Activated CD4-positive, CD25-positive, alpha-beta regulatory T cell treated with anti-CD3 and anti-CD28 coated beads, Interleukin-2, amount 50 U/mL, for 16 hours (primary cell): ENCODE measurements around the gene ARHGEF4.

ENCODE experiments used
- DNase-seq: peaks from one replicate; pipeline ENCODE4 v3.0.0-alpha.2; 2020; ENCODE audit warnings: low read depth, low spot score

ARHGEF4 gene

GRCh38 chr2:130834931-130835765 is 1.6 kb upstream of the ARHGEF4 start:
- no peak for DNase-seq

GRCh38 chr2:130835766-130836015 is 1.0 kb upstream of the ARHGEF4 start:
- DNase-seq: no peak

DNA sequence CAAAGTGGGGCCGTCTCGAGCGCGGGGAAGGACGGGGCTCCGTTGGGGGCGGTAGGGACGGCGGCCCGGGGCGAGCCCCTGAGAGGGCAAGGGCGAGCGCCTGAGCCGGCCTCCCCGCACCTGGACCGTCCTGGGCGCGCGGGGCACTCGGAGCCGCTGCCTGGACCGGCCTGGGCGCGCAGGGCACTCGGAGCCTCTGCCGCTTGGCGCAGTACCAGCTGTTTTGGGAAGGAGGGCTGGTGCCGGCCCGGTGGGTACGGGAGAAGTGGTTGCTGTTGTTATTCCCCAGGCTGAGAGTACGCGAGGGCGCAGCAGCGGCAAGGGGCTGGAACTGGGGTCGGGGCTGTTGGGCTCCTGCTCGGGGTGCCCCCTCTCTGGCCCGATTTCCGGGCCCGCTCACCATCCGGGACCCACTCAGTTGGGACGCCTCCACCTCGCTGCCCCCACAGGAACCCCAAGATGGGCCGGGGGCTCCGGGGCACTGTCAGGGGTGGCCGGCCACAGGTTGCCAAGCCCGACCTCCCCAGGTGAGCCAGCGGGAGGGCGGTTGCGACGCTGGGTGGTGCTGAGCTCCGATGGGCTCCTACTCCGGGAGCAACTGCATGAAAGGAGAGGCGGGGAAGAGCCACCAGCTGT is 579 bp downstream of the ARHGEF4 start:
- no peak for DNase-seq

GRCh38 chr2:130837811-130838565 is 1.3 kb downstream of the ARHGEF4 start:
- no peak for DNase-seq

- DNase-seq: no peak
Measured at GRCh38 chr2:130839011-130839780, 2.5 kb downstream of the ARHGEF4 start.

DNA sequence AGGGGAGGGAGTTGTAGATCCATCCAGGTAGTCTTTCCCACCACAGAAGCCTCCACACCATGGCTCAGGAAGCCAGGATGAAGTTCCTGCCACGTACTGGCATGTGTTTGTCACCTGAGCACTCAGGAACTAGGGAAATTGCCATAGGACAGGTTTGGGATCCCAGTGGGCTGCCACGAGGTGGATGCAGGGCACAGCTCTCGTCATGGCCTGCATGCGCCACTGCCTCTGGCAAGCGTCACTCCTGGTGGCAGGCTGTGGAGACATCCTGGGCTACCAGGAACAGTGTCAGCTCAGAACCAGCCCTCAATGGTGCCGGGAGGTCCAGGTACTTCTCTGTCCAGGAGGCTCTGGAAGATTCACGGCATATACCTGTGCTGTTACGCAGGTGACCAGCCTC is 3.8 kb downstream of the ARHGEF4 start:
- no peak for DNase-seq

GRCh38 chr2:130841741-130842365 is 5.1 kb downstream of the ARHGEF4 start:
- no peak for DNase-seq

GRCh38 chr2:130842770-130843169 is 6.1 kb downstream of the ARHGEF4 start:
- DNase-seq: no peak

- DNase-seq: no peak
Measured at GRCh38 chr2:130843321-130843985, 6.7 kb downstream of the ARHGEF4 start.

DNA sequence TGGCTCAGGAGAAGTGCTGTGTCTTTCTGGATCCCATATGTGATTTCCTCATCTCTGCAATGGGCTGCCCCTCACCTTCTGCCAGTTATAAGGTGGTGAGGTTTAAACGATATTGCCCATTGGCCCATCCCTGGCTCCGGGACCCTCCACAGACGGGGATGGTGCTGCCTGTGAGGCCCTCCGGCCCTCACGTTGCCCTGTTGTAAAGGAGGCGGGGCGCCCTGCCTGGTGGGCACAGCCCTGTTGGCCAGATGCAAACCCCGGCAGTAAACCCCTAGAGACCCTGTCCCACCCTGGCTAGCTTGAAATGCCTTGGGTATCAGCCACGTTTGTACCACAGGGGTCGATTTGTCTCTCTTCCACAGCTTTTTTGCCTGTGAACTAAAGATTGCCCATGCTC is 7.4 kb downstream of the ARHGEF4 start:
- no peak for DNase-seq

- no peak for DNase-seq
Measured at GRCh38 chr2:130845505-130846085, 8.9 kb downstream of the ARHGEF4 start.

- DNase-seq: no peak
Measured at GRCh38 chr2:130846233-130846632, 9.5 kb downstream of the ARHGEF4 start.

DNA sequence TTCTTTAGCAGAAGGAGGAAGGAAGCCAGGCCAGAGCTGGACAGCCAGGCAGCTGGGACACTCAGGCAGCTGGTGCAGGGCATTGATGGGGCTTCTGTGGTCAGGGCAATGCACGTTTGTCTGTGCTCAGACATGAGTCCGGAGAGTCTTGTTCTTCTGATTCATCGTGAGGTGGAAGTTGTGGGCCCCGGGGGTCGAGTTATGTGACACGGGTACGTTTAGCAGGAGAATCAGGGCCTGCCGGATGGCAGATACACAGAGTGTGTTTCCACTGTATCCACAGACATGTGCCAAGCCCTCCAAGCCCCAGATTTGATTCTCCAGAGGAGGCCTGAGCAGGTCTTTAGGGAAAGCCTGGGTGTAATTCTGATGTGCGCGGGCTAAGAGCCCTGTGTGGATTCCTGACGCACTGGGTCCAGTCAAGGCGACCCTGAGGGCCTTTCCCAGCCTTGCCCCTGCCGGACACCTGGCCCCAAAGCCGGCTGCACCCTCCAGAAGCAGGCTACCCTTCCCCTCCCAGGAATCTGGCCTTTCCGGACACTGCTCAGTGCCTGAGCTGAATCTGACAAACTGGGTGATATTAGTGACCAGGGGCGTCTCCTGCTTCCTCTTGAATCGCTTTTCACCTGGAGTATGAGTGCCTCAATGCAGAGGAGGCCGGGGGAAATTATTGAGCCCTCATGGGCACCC is 10.1 kb downstream of the ARHGEF4 start:
- no peak for DNase-seq

GRCh38 chr2:130847776-130848525 is 11.2 kb downstream of the ARHGEF4 start:
- no peak for DNase-seq

- no peak for DNase-seq
Measured at GRCh38 chr2:130848526-130849210, 12.0 kb downstream of the ARHGEF4 start.

- no peak for DNase-seq
Measured at GRCh38 chr2:130849896-130850787, 13.4 kb downstream of the ARHGEF4 start.

- DNase-seq: no peak
Measured at GRCh38 chr2:130850788-130851623, 14.3 kb downstream of the ARHGEF4 start.
